CD4-positive, alpha-beta T cell treated with Interleukin-15 for 4 hours (primary cell): ENCODE data around the gene SLC25A29.

ENCODE experiments used
- DNase-seq: peaks from one replicate; pipeline ENCODE4 v3.0.0-alpha.2; 2020; ENCODE audit warnings: low spot score

Gene SLC25A29

GRCh38 chr14:100332071-100332639, 25.9 kb upstream of the SLC25A29 start:
- DNase-seq = no peak

GRCh38 chr14:100330388-100330931, 24.2 kb upstream of the SLC25A29 start:
- no peak for DNase-seq

- DNase-seq = no peak
These were observed 23.7 kb upstream of the SLC25A29 start for GRCh38 chr14:100330007-100330344.

DNA sequence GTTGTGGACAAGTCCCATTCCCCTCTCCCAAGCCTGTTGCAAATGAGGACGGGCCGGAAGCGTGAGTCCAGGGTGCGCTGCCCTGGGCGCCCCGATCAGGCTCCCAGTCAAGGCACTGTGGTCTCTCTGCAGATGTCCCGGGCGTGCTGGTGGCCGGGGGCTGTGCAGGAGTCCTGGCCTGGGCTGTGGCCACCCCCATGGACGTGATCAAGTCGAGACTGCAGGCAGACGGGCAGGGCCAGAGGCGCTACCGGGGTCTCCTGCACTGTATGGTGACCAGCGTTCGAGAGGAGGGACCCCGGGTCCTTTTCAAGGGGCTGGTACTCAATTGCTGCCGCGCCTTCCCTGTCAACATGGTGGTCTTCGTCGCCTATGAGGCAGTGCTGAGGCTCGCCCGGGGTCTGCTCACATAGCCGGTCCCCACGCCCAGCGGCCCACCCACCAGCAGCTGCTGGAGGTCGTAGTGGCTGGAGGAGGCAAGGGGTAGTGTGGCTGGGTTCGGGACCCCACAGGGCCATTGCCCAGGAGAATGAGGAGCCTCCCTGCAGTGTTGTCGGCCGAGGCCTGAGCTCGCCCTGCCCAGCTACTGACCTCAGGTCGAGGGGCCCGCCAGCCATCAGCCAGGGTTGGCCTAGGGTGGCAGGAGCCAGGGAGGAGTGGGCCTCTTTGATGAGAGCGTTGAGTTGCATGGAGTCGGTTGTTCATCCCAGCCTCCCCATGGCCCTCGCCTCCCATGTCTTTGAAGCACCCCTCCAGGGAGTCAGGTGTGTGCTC, 23.2 kb upstream of the SLC25A29 start:
- DNase-seq = no peak

- DNase-seq = no peak
These were observed 22.4 kb upstream of the SLC25A29 start for GRCh38 chr14:100328495-100329163.

- DNase-seq = no peak
These were observed 20.9 kb upstream of the SLC25A29 start for GRCh38 chr14:100327128-100327527.

- no peak for DNase-seq
These were observed 19.7 kb upstream of the SLC25A29 start for GRCh38 chr14:100325958-100326357.

DNA sequence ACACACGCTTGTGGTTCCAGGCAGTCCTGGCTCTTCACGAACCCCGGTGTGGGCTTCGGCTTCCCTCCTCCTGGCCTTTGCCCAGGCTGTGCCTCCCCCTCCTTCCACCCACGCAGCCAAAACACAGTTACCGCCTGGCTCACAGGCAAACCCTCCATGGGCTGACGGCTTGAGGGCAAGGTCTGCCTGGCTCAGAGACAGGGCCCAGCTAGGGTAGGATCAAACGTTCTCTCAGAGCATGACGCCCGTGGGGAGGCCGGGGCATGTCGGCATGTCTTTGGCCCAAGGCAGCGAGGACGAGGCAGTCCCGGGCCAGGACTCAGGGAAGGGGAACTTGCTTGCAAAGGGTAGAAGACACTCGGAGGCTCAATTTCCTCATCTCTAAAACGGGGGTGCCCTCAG, 19.0 kb upstream of the SLC25A29 start:
- no peak for DNase-seq

GRCh38 chr14:100323942-100324307, 17.7 kb upstream of the SLC25A29 start:
- DNase-seq = no peak

- no peak for DNase-seq
These were observed 17.1 kb upstream of the SLC25A29 start, which contains the start of gene SLC25A47 for GRCh38 chr14:100323121-100323941. Gene SLC25A47, plus strand, starts transcription at chr14:100323339. Its CDS starts 76 bp downstream, at chr14:100323415.

GRCh38 chr14:100322138-100322957, 16.1 kb upstream of the SLC25A29 start:
- no peak for DNase-seq

GRCh38 chr14:100321473-100322137, 15.4 kb upstream of the SLC25A29 start:
- DNase-seq = no peak

DNA sequence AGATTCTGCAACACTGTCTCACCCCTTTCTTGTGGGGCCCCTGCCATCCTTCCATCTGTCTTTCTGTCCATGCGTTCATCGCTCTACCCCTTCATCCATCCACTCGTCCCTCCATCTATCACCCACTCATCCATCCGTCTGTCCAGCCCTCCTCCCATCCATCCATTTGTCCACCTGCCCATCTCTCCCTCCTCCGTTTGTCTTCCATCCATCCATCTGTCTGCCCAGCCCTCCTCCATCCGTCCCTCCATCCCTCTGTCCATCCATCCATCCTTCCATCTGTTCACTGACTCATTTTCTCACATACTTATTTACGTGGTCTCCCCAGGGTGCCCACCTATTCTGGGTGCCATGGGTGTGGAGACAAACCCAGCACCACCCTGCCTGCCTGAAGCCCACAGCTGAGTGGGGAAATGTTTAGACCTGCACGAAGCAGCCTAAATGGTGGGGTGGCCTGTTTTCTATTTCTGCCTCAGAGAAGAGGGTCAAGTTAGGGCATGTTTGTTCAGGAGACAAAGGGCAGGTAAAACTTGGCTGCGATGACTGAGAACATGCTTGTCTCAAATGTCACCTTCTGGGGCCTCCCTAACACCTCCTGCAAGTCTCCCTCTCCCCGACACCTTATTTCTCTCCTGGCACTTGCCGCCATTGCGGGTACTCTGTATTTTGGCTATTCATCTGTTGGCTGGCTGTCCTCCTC, 14.1 kb upstream of the SLC25A29 start:
- DNase-seq = no peak

DNA sequence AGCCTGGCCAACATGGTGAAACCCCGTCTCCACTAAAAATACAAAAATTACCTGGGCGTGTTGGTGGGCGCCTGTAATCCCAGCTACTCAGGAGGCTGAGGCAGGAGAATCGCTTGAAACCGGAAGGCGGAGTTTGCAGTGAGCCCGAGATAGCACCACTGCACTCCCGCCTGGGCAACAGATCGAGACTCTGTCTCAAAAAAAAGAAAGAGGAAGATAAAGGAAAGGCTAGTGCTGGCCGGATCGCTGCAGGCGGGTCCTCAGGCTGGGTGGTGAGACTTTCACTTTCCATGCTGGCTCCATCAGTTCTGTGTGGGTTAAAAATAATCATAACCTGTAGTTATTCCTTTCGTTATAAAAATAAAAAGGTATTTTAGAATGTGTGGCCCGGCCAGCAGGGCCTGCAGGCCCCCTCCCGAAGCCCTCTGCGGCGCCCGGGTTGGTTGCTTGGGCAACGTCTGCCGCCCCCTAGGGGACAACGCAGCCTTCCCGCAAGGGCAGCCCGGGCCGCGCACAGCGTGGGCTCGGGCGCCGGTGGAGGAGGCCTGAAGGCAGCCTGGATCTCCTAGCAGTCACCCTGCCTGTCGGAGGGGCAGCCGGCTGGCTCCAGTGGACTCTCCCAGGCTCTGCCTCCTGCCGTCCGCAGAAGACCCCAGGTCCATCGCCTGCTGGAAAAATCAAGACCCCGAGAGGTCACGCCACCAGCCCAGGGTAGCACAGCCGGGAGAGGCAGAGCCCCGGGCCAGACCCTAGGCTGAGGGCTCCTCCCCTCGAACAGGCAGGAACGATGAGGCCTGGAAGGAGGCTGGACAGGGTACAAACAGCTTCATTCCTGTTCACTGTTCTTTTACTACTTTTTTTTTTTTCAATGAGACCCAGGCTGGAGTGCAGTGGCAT, 11.9 kb upstream of the SLC25A29 start:
- peak; percentile 72 for DNase-seq

GRCh38 chr14:100317389-100317788, 11.1 kb upstream of the SLC25A29 start:
- DNase-seq = no peak

GRCh38 chr14:100314724-100315123, 8.5 kb upstream of the SLC25A29 start:
- no peak for DNase-seq

DNA sequence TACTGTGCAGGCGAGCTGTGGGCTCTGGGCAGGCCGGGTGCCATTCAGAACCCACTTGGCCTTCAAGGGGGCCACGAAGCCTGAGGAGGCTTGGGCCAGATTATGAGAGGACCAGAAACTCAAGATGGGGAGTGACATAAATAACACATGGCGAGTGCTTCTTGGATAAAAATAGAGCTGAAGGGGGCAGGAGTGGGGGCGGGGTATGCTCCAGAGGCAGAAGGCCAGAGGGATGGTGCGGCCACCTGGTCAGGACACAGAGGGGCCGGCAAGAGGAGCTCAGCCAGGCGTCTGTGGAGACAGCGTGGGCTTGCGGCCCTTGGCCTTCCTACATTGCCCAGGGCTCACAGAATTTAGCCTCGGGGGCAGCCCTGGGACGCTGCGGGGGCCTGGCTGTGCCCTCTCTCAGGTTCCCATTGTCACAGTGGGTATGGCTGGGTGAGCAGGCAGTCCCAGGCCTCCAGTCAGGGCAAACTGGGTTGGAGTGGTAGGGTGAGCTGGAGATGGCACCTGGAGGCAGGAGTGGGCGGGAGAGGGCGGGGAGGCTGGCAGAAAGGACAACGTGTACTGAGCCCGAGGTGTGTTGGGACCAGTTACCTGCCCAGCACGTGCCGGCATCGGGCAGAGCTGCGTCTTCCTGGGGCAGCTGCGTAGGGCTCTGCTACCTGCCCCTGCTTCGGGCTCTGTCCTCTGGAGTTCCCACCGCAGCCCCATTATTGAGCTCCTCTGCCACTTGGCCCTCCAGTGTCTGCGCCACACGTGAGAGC, 7.4 kb upstream of the SLC25A29 start:
- no peak for DNase-seq

GRCh38 chr14:100312877-100313400, 6.7 kb upstream of the SLC25A29 start:
- DNase-seq = no peak
